Head of caudate nucleus (tissue), 42 donors: Measurements from ENCODE around the gene MYOF.
"Not testable (repeated sequence)": the region's sequence is repeated elsewhere in the genome, so short reads cannot be mapped to it uniquely, and the experiment has no call there.

Experiments used
- DNase-seq, 42 donors: peaks; one replicate each; pipeline versions ENCODE4 v3.0.0 to v3.0.0-alpha.2; 2020 to 2021; ENCODE audit warnings: mixed read lengths in 7 of 42
- intact Hi-C: fragments of 100-400 bp; cut with DNase I; formaldehyde crosslinking; loops from one replicate; pipeline ENCODE4 v1.15.0; 2022

Gene MYOF

GRCh38 chr10:93334901-93335327 lies 147.2 kb downstream of the MYOF start:
- intact Hi-C loops: no loop called here
- DNase-seq: no peak

GRCh38 chr10:93334181-93334580 lies 148.0 kb downstream of the MYOF start:
- intact Hi-C loops: no loop called here
- DNase-seq: no peak

DNA sequence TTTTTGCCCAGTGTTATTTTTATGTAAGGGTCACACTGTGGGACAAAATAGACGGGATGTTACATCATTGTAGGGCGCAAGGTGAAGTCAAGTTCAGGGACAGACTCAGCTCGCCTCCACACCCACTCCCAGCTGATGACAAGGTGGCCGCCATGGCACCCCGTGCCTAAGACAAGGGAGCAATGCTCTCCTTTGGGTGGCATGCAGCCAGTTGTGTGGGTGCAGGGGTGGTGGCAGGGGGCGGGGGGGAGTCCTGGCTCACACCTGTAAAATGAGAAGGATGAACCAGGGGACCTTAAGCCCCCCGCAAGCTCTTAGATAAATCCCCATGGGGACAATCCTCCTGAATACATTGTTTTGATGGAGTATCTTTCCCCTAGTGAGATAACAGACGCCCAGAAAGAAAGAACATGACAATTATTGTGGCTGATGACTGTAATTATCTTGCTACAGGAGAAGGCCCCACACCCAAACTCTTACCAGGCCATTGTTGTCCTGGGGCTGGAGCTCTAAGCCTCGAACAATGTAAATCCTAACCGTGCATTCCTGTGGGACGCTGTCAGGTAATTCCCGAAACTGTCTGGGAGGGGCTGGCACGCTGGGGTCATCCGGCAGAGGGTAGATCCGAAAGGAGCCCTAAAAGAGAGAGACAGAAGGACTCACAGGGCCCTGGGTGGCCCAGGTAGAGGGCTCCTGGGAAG lies 148.7 kb downstream of the MYOF start:
- no peak for DNase-seq

DNA sequence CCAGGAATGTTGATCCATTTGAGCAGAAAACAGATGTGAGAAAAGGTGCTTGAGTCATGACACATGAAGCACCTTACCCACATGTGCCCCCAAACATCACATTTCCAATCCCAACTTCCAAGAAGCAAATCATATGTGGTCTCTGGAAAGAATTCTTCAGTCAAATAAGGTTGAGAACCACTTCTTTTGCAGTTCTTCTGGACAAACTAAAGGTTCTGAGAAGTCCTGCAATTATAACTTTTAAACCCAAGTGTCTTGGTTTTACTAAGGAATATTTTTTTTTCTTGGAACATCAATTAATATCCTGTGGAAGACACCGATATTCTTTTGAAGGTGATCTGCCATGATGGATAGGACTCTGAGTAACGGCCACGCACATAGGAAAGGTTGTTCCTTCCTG lies 151.3 kb downstream of the MYOF start:
- no peak for DNase-seq
- intact Hi-C loops: no loop called here

More for the DNA sequence above, 148.7 kb downstream of the MYOF start:
- intact Hi-C loops: no loop called here

- intact Hi-C loops: no loop called here
Measured at GRCh38 chr10:93319896-93320295, 162.2 kb downstream of the MYOF start.

GRCh38 chr10:93319096-93319495 lies 163.0 kb downstream of the MYOF start:
- no peak for DNase-seq
- intact Hi-C loops: no loop called here

More at GRCh38 chr10:93319896-93320295, 162.2 kb downstream of the MYOF start:
- DNase-seq: no peak

- DNase-seq: no peak
- intact Hi-C loops: no loop called here
Measured at GRCh38 chr10:93315246-93315645, 166.9 kb downstream of the MYOF start.

DNA sequence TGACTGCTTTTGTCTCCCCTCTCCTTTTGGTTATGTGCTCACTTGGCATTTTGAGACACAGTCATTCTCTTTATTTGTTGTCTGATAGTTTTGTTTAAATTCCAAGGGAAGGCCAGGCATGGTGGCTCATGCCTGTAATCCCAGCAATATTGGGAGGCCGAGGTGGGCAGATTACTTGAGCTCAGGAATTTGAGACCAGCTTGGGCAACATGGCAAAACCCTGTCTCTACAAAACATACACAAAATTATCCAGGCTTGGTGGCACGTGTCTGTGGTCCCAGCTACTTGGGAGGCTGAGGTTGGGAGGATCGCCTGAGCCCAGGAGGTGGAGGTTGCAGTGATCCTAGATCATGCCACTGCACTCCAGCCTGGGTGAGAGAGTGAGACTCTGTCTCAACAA lies 167.5 kb downstream of the MYOF start:
- intact Hi-C loops, DNase-seq: not testable (repeated sequence)

GRCh38 chr10:93313798-93314197 lies 168.3 kb downstream of the MYOF start:
- intact Hi-C loops: no loop called here

GRCh38 chr10:93309062-93309461 lies 173.1 kb downstream of the MYOF start:
- intact Hi-C loops: no loop called here
- no peak for DNase-seq

More at GRCh38 chr10:93313798-93314197, 168.3 kb downstream of the MYOF start:
- DNase-seq: no peak

DNA sequence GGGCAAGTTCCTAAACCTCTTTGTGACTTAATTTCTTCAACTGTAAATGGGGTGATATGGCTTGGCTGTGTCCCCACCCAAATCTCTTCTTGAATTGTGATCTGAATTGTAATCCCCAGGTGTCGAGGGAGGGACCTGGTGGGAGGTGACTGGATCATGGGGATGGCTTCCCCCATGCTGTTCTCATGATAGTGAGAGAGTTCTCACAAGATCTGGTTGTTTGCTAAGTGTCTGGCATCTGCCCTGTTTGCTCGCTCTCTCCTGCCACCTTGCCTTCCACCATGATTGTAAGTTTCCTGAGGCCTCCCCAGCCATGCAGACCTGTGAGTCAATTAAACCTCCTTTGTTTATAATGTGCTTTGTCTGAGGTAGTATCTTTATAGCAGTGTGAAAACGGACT lies 177.0 kb downstream of the MYOF start:
- intact Hi-C loops: no loop called here
- no peak for DNase-seq

DNA sequence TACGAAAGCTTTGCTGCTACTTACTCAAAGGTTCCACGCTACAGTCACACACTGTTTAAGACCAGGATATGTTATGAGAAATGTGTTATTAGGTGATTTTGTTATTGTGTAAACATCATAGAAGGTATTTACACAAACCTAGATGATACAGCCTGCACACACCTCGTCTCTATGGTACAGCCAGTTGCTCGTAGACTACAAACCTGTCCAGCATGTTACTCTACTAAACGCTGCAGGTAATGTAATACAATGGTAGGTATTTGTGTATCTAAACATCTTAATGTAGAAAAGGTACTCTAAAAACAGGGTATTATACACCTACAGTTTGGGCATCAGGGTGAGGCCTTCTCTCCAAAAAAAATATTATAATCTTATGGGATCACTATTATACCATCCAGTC lies 181.2 kb downstream of the MYOF start:
- intact Hi-C loops: no loop called here
- DNase-seq: no peak

DNA sequence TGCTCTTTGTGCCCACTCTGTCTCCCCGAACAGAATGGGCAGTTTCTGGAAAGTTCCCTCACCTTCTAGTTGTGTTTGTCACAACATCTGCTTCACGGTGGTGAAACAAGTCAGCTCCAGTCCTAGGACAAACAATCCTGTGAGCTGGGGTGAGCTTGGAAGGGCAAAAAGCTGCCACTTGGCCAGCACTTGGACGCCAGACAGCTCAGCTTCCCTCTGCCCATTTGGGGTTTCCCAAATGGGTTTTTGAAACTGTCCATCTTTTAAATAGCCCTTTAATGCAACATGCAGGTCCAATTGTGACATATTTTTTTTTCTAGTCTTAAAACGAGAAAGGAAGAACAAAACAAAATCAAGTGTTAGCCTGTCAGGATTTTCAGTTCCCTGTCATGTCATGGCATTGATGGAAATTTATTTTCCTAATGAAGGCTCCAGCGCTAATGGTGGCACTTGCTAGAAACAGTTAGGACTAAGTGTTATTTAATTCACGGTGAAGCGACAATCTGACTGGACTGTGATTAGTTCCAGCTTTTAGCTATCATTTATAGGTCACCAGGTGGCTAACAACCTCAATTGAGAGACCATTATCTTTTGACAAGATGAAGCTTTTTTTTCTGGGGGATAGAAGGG lies 181.7 kb downstream of the MYOF start:
- intact Hi-C loops: no loop called here
- no peak for DNase-seq

- intact Hi-C loops: loop anchor here (10.0 kb wide), 1 partner anchor 215 kb away; no protein-coding TSS in a partner anchor
- no peak for DNase-seq
Measured at GRCh38 chr10:93299606-93300287, 182.4 kb downstream of the MYOF start.

DNA sequence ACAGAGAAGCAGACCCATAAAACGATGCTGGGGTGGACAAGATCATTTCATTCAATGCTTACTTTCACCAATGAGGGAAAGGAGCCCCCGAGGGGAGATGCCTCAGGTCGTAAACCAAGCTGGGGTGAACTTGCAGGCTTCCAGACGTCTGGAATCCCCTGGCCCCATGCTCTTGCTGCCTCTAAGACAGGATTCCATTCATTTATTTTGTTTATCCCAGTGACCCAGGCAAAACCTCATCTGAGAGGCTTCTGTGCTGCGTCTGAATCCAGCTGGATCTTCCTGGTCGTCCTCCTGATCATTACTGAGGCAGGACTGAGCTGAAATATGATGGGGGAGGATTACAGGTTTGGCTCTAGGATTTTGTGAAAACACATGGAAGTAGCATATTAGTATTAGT lies 182.9 kb downstream of the MYOF start:
- no peak for DNase-seq
- intact Hi-C loops: loop anchor here (10.0 kb wide), 1 partner anchor 214 kb away; no protein-coding TSS in a partner anchor

DNA sequence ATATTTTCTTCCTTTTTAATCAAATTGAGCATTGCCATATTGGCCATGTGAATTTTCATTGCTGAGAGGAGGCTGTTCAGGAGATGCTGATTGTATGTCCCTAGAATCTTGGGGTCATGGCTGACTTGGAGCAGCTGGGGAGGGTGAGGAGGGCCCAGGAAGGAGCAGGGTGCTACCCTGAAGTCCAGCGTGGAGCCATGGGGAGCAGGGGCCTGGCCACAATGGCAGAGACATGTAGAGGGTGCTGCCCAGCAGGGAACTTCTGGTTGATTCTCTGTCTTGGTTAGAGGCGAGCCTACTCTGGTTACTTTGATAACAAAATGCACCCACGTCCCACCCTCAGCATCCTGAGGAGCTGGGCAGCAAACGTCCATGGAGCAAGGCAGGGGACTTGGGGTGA lies 186.0 kb downstream of the MYOF start:
- intact Hi-C loops: loop anchor here (10.0 kb wide), 1 partner anchor 211 kb away; no protein-coding TSS in a partner anchor
- no peak for DNase-seq

GRCh38 chr10:93293999-93294398 lies 188.1 kb downstream of the MYOF start:
- intact Hi-C loops: loop anchor here (10.0 kb wide), 1 partner anchor 209 kb away; no protein-coding TSS in a partner anchor
- DNase-seq: no peak

DNA sequence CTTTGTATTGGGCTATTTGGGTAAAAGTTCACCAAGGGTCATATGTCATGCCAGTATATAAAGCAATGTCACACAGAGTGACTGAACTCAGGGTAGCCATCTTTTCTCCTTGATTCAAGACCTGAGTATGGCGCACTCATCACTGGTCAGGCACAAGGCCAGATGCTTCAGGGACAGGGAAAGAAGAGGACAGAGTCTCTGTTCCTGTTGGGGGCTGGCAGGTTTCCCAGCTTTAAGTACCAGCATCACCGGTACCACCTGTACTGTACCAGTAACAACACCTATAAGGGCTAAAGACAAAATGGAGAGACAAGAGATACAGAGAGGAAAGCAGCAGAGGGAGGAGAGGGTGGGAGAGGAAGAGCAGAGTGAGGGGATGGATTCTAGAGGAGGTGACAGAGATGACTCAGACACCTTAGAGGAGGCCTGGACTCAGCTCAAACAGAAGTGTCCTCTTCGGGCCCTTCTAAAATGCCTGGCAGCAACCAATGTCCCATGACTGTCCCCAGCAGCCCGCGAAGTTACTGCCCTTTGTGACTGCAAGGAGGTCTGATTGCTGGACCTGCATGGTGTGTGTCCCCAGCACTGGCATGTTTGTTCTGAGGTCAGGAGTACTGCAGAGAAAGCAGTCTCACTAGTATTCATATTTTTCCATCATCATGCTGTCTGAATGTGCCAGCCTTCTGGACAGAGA lies 191.3 kb downstream of the MYOF start:
- intact Hi-C loops: loop anchor here (10.0 kb wide), 1 partner anchor 206 kb away; no protein-coding TSS in a partner anchor
- DNase-seq: no peak
